K562 (cell line): ENCODE data around the gene MRAS. TPM values are rescaled to one million over a fixed set of nuclear protein-coding genes. Genes with fewer than 3 reads are reported as not detected.

ENCODE experiments used
- ATAC-seq: fragments of 200-7000 bp; cut with Tn5 transposase; 3 replicates; pipeline ENCODE4 v1.9.1; 2020; ENCODE audit warnings: moderate library complexity
- BruUV-seq: library from RNA; stranded (reverse); fragments of 400-500 nt; replicated peaks from 2 replicates; lab custom pipeline; 2021; lab: Mats Ljungman, UMichigan
- CTCF ChIA-PET: fragments of 300-600 bp; formaldehyde crosslinking; extraction: SDS; loops from one replicate; lab custom pipeline; 2021; ENCODE audit warnings: low intra/inter-chr PET ratio; lab: Yijun Ruan, JAX
- POLR2A ChIA-PET: fragments of 300-600, 350-650 bp; sonication (Branson Sonifier 250); formaldehyde crosslinking; extraction: SDS; loops from one replicate; lab custom pipeline; 2021; ENCODE audit warnings: antibody characterized with exemption, inconsistent platforms; lab: Yijun Ruan, JAX
- DNase-seq, 4 experiments: peaks; one replicate each; pipeline versions ENCODE4 v3.0.0 to v3.0.0-alpha.2; 2011 to 2018; ENCODE audit warnings: low spot score in 3 of 4, mixed read lengths in 3 of 4; ENCODE audit errors: extremely low read depth in 1 of 4
- FAIRE-seq: peaks from 2 replicates; lab custom pipeline; 2011; peaks lifted over from hg19 to GRCh38; lab: Jason Lieb, UNC
- H2AFZ ChIP-seq: 2 replicates; pipeline ENCODE4 v1.6.0; 2011; ENCODE audit warnings: low read depth, low read length, control low read depth, inconsistent platforms
- H3K27ac ChIP-seq: fragments of 200-600 bp; 3 replicates; pipeline ENCODE4 v1.8.0; 2011; ENCODE audit warnings: low read depth, mild to moderate bottlenecking, control low read depth, inconsistent platforms, low read length, moderate library complexity, mixed read lengths; ENCODE audit errors: extremely low read depth
- H3K27me3 ChIP-seq, 2 experiments: fragments of 300-600 bp in 1 of 2; 2 replicates in 1 of 2; 3 replicates in 1 of 2; pipeline versions ENCODE4 v1.6.0 to v1.8.0; 2011; ENCODE audit warnings: inconsistent platforms in 2 of 2, low read length in 2 of 2, mild to moderate bottlenecking in 1 of 2, mixed read lengths in 1 of 2, moderate library complexity in 1 of 2; ENCODE audit not compliant: control insufficient read depth in 2 of 2, insufficient read depth in 2 of 2
- H3K36me3 ChIP-seq: fragments of 300-600 bp; 3 replicates; pipeline ENCODE4 v1.8.0; 2011; ENCODE audit warnings: mild to moderate bottlenecking, low read length, inconsistent platforms; ENCODE audit not compliant: control insufficient read depth, insufficient read depth
- H3K4me1 ChIP-seq, 2 experiments: fragments of 200-600 bp in 1 of 2; replicated peaks in 1 of 2; 2 replicates in 1 of 2; 3 replicates in 1 of 2; pipeline versions ENCODE4 v1.5.1 to v1.8.0; 2011; ENCODE audit warnings: inconsistent platforms in 2 of 2, low read length in 2 of 2, mild to moderate bottlenecking in 1 of 2, mixed read lengths in 1 of 2, moderate library complexity in 1 of 2; ENCODE audit not compliant: control insufficient read depth in 2 of 2, insufficient read depth in 2 of 2
- H3K4me2 ChIP-seq: 2 replicates; pipeline ENCODE4 v1.6.1; 2011; ENCODE audit warnings: low read length, control low read depth, inconsistent platforms, mixed read lengths; ENCODE audit not compliant: insufficient read depth
- H3K4me3 ChIP-seq: fragments of 200-600 bp; sonication (generic), shearing (Covaris generic); 2 replicates; pipeline ENCODE4 v1.5.1; 2016; ENCODE audit warnings: control low read depth, inconsistent platforms
- H3K79me2 ChIP-seq: fragments of 200-600 bp; 3 replicates; pipeline ENCODE4 v1.8.0; 2011; ENCODE audit warnings: low read length, inconsistent platforms; ENCODE audit not compliant: control insufficient read depth, insufficient read depth
- H3K9ac ChIP-seq, 2 experiments: 2 replicates each; pipeline versions ENCODE4 v1.6.0 to v1.6.1; 2011; ENCODE audit warnings: low read depth in 2 of 2, low read length in 2 of 2, control low read depth in 1 of 2, inconsistent platforms in 1 of 2, mild to moderate bottlenecking in 1 of 2, mixed read lengths in 1 of 2; ENCODE audit not compliant: insufficient read depth in 1 of 2
- H3K9me1 ChIP-seq: one replicate; pipeline ENCODE4 v1.6.0; 2011; ENCODE audit warnings: inconsistent platforms, mild to moderate bottlenecking, low read length, moderate library complexity; ENCODE audit not compliant: control insufficient read depth, insufficient read depth
- H3K9me3 ChIP-seq: replicated peaks from 2 replicates; pipeline ENCODE4 v1.5.1; 2011; ENCODE audit warnings: low read depth, low read length, inconsistent platforms; ENCODE audit not compliant: control insufficient read depth, insufficient read depth
- H4K20me1 ChIP-seq: replicated peaks from 2 replicates; pipeline ENCODE4 v1.6.1; 2011; ENCODE audit warnings: low read length, inconsistent platforms, mixed read lengths; ENCODE audit not compliant: control insufficient read depth, insufficient read depth
- C11orf30 ChIP-seq: fragments of 450-650 bp; IDR thresholded peaks from 2 replicates; pipeline ENCODE4 v1.6.1; 2016; ENCODE audit warnings: low read depth, mild to moderate bottlenecking
- FOXJ2 ChIP-seq: fragments of 200-800 bp; sonication (Bioruptor generic); IDR thresholded peaks from 2 replicates; pipeline ENCODE4 v1.6.1; 2016; ENCODE audit warnings: missing genetic modification characterization, missing compliant biosample characterization
- MAFG ChIP-seq: fragments of 450-650 bp; conservative IDR thresholded peaks from 2 replicates; pipeline ENCODE4 v1.6.1; 2016; ENCODE audit warnings: missing genetic modification characterization, missing compliant biosample characterization
- WGBS: fragments of 100-300 bp; shearing (Covaris generic); methylation state at CpG from one replicate; pipeline ENCODE4 v1.1.6; 2016; ENCODE audit warnings: low coverage, mixed read lengths; ENCODE audit not compliant: insufficient coverage; ENCODE audit errors: missing lambda C conversion rate; 5-methylcytosine and 5-hydroxymethylcytosine counted together
- in situ Hi-C: fragments of 300-500 bp; cut with MboI; formaldehyde crosslinking; loops from 4 replicates; pipeline ENCODE4 v1.15.0; 2018; ENCODE audit warnings: inconsistent platforms, mixed read lengths
- intact Hi-C: fragments of 100-400 bp; cut with micrococcal nuclease; formaldehyde crosslinking; loops from 2 replicates; pipeline ENCODE4 v1.14.2; 2022
- polyA plus RNA-seq, 8 experiments: library from polyadenylated mRNA; depleted of rRNA in 4 of 8; stranded (reverse) in 5 of 8; unstranded in 3 of 8; fragments of >200 nt; fragmentation: Nextera tagmentation in 2 of 8; fragmentation: Illumina TruSeq in 1 of 8; extraction: Ambion mirVana in 2 of 8; extraction: Trizol in 1 of 8; gene quantifications; 2 replicates each; pipeline versions ENCODE4 v1.2.1 to v1.2.3, GENCODE V29; 2011 to 2014; ENCODE audit warnings: inconsistent platforms in 1 of 8, missing spikeins in 1 of 8
- total RNA-seq, 7 experiments: library from RNA; depleted of rRNA in 6 of 7; stranded (reverse); fragments of >200 nt in 6 of 7; fragmentation: Illumina TruSeq in 2 of 7; extraction: Trizol in 2 of 7; gene quantifications; 2 replicates each; pipeline versions ENCODE4 v1.2.1 to v1.2.3, GENCODE V29; 2011 to 2021; ENCODE audit warnings: low replicate concordance in 1 of 7

MRAS gene
- total and polyA plus RNA-seq, 9 of the 15 experiments (the other 6 are each of a cell fraction or from before 2014, with no cell fraction given) = 1.5 to 10.0 (median 5.0) TPM

DNA sequence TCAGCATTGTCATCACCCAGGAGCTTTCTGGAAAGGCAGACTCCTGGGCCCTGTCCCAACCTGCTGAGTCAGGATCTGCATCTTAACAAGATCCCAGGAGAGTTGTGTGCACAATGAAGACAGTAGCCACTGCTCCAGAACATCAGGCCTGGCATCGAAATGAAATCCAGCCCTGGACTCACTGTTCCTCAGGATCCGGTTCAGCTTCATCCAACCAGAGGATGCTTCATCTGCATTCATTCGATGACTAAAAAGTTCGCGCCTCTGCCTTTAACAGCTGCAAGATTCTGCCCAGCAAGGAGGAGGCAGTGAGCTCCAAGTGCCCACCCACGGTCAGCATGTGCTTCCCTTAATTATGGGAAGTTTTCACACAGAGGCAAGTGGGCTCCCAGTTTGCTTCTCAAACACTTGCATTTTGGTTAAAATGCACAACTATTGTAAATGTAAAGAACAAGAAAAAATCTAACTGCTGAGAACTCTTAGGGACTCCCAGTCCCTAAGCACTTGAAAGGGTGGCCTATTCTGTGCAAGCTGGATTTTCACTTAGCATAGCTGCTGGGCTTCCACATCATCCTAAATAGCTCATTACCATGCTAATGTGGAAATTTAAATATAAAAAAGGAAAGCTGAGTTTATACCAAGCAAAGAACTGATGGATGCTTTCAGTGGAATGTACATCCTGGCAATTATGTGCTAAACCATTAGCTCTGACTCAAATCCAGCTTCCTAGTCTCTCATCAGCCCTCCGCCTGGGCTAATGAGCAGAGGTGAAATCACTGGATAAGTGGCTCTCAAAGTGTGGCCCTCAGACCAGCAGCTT lies 60.6 kb downstream of the MRAS start:
- 50% methylated on average over 7 of the region's 7 CpGs for WGBS
- TF ChIP-seq C11orf30 (peak; percentile 34; the same call in 1 of the 2 replicates), FOXJ2 (tag) (no peak), MAFG (tag) (peak; percentile 20; the same call in 1 of the 2 replicates)
- intact Hi-C loops = loop anchor here (5.0 kb wide), 1 partner anchor 77 kb away; no protein-coding TSS in a partner anchor
- in situ Hi-C loops = no loop called here
- Histone ChIP-seq H3K36me3 (no peaks in the 10 kb centered on the region), H3K9ac (no peak overlapping the region), H3K27me3 (peaks cover 0 to 11% of the 10 kb centered on the region in 2 experiments; a peak in 2 of 5 replicates), H3K4me2 (no peak overlapping the region), H3K9me3 (no peaks in the 10 kb centered on the region), H3K27ac (no peak overlapping the region), H3K79me2 (no peaks in the 10 kb centered on the region), H3K4me1 (peaks cover 5 to 12% of the 10 kb centered on the region in 2 experiments; a peak in 3 of 5 replicates), H2AFZ (no peak overlapping the region), H4K20me1 (no peaks in the 10 kb centered on the region), H3K9me1 (no peaks in the 10 kb centered on the region), H3K4me3 (no peak overlapping the region)
- BruUV-seq = no TSS peak
- DNase-seq (no peak), FAIRE-seq (no peak), ATAC-seq (no peak)
- ChIA-PET CTCF (no interaction called here), POLR2A (no interaction called here)
